B cell (primary cell): ENCODE data around the gene PRPF38B. TPM values are rescaled to one million over a fixed set of nuclear protein-coding genes. Genes with fewer than 3 reads are reported as not detected.

Experiments
- ATAC-seq: fragments of 200-7000 bp; cut with Tn5 transposase; one replicate; pipeline ENCODE4 v1.10.0; 2021; ENCODE audit warnings: low read depth, mild to moderate bottlenecking, moderate number of reproducible peaks, moderate library complexity
- CTCF ChIA-PET: fragments of 350-600 bp; sonication (Branson Sonifier 250); formaldehyde crosslinking; loops from one replicate; lab custom pipeline; 2021; ENCODE audit warnings: antibody characterized with exemption, inconsistent platforms; lab: Charles Lee
- POLR2A ChIA-PET: fragments of 350-600 bp; sonication (Branson Sonifier 250); formaldehyde crosslinking; loops from one replicate; lab custom pipeline; 2021; ENCODE audit warnings: antibody characterized with exemption; lab: Charles Lee
- DNase-seq: peaks from one replicate; pipeline ENCODE4 v3.0.0; 2013
- H2AFZ ChIP-seq: 2 replicates; pipeline ENCODE4 v1.6.1; 2012; ENCODE audit warnings: mild to moderate bottlenecking, low read depth, low read length; ENCODE audit not compliant: insufficient read depth, poor library complexity, severe bottlenecking
- H3K27ac ChIP-seq, 2 donors: 1 replicate in 1 of 2; 2 replicates in 1 of 2; pipeline ENCODE4 v1.5.1; 2012 to 2013; ENCODE audit warnings: low read length in 2 of 2, mild to moderate bottlenecking in 2 of 2, moderate library complexity in 1 of 2
- H3K27me3 ChIP-seq, 4 experiments: fragments of 200-600 bp in 1 of 4; sonication (generic) in 1 of 4; replicated peaks in 1 of 4; 1 replicate in 2 of 4; 2 replicates in 2 of 4; pipeline versions ENCODE4 v1.6.1 to v1.7.0; 2013 to 2016; ENCODE audit warnings: low read length in 3 of 4, mild to moderate bottlenecking in 2 of 4, mixed read lengths in 1 of 4, moderate library complexity in 1 of 4; ENCODE audit not compliant: insufficient read depth in 4 of 4, control insufficient read depth in 3 of 4; ENCODE audit errors: control extremely low read depth in 1 of 4
- H3K36me3 ChIP-seq, 2 experiments: replicated peaks in 1 of 2; 1 replicate in 1 of 2; 2 replicates in 1 of 2; pipeline versions ENCODE4 v1.6.1 to v1.7.1; 2013; ENCODE audit warnings: low read length in 1 of 2; ENCODE audit not compliant: insufficient read depth in 2 of 2, control insufficient read depth in 1 of 2; ENCODE audit errors: control extremely low read depth in 1 of 2, extremely low read depth in 1 of 2
- H3K4me1 ChIP-seq, 2 donors: fragments of 200-600 bp in 1 of 2; sonication (generic) in 1 of 2; 1 replicate in 1 of 2; 2 replicates in 1 of 2; pipeline versions ENCODE4 v1.5.1 to v1.6.1; 2013 to 2017; ENCODE audit warnings: low read length in 2 of 2; ENCODE audit not compliant: control insufficient read depth in 2 of 2, insufficient read depth in 2 of 2
- H3K4me2 ChIP-seq: replicated peaks from 2 replicates; pipeline ENCODE3; 2012; ENCODE audit warnings: mild to moderate bottlenecking, low read depth, low read length; ENCODE audit not compliant: poor library complexity, severe bottlenecking
- H3K4me3 ChIP-seq, 5 experiments: fragments of 200-600 bp in 1 of 5; sonication (generic) in 1 of 5; 1 replicate in 3 of 5; 2 replicates in 2 of 5; pipeline versions ENCODE4 v1.5.1 to v1.7.0; 2011 to 2016; ENCODE audit warnings: low read length in 4 of 5, mild to moderate bottlenecking in 4 of 5, low read depth in 2 of 5, control low read depth in 1 of 5, moderate library complexity in 1 of 5; ENCODE audit not compliant: insufficient read depth in 1 of 5; ENCODE audit errors: control extremely low read depth in 1 of 5, extremely low read depth in 1 of 5
- H3K79me2 ChIP-seq: fragments of 200-600 bp; sonication (generic); one replicate; pipeline ENCODE4 v1.6.0; 2016; ENCODE audit warnings: low read length; ENCODE audit not compliant: control insufficient read depth, insufficient read depth
- H3K9ac ChIP-seq: fragments of 200-600 bp; sonication (generic); 2 replicates; pipeline ENCODE4 v1.6.1; 2017; ENCODE audit warnings: mild to moderate bottlenecking, low read length, moderate library complexity
- H3K9me3 ChIP-seq, 3 donors: one replicate each; pipeline versions ENCODE4 v1.6.1 to v1.7.1; 2013; ENCODE audit warnings: low read length in 2 of 3; ENCODE audit not compliant: control insufficient read depth in 2 of 3, insufficient read depth in 1 of 3; ENCODE audit errors: control extremely low read depth in 1 of 3
- H4K20me1 ChIP-seq: 2 replicates; pipeline ENCODE4 v1.6.0; 2012; ENCODE audit warnings: mild to moderate bottlenecking, low read length; ENCODE audit not compliant: insufficient read depth, control insufficient read depth, poor library complexity, severe bottlenecking
- H3K27ac Mint-ChIP-seq: one replicate; pipeline ENCODE4 v1.8.0; 2021; ENCODE audit warnings: mixed read lengths
- H3K27me3 Mint-ChIP-seq: one replicate; pipeline ENCODE4 v1.8.0; 2021; ENCODE audit warnings: mixed read lengths
- H3K4me1 Mint-ChIP-seq: one replicate; pipeline ENCODE4 v1.8.0; 2021; ENCODE audit warnings: mixed read lengths
- H3K4me3 Mint-ChIP-seq: one replicate; pipeline ENCODE4 v1.8.0; 2021; ENCODE audit warnings: mixed read lengths
- H3K9me3 Mint-ChIP-seq: one replicate; pipeline ENCODE4 v1.8.0; 2022; ENCODE audit warnings: mixed read lengths; ENCODE audit not compliant: insufficient read depth
- CTCF ChIP-seq: fragments of 200-600 bp; IDR thresholded peaks from one replicate; pipeline ENCODE4 v1.8.0; 2022; ENCODE audit warnings: antibody characterized with exemption, mild to moderate bottlenecking
- WGBS: methylation state at CpG from one replicate; pipeline ENCODE4 v1.1.5; 2013; ENCODE audit warnings: missing lambda C conversion rate; ENCODE audit not compliant: insufficient coverage; 5-methylcytosine and 5-hydroxymethylcytosine counted together
- intact Hi-C: fragments of 100-400 bp; cut with micrococcal nuclease; formaldehyde crosslinking; loops from one replicate; pipeline ENCODE4 v1.10.0; 2022
- polyA plus RNA-seq: library from polyadenylated mRNA; depleted of rRNA; stranded (reverse); fragments of >200 nt; gene quantifications from 2 replicates; pipeline ENCODE4 v1.2.3, GENCODE V29; 2012
- total RNA-seq, 2 donors: library from RNA; stranded (reverse); fragments of 120-200 nt in 1 of 2; gene quantifications; 1 replicate in 1 of 2; 2 replicates in 1 of 2; pipeline versions ENCODE4 v1.2.3 to v1.2.4, GENCODE V29; 2013 to 2022

PRPF38B gene
- total and polyA plus RNA-seq, 2 donors (not counting 1 experiment from before 2014, with no cell fraction given), result 48.7 to 114 TPM

DNA sequence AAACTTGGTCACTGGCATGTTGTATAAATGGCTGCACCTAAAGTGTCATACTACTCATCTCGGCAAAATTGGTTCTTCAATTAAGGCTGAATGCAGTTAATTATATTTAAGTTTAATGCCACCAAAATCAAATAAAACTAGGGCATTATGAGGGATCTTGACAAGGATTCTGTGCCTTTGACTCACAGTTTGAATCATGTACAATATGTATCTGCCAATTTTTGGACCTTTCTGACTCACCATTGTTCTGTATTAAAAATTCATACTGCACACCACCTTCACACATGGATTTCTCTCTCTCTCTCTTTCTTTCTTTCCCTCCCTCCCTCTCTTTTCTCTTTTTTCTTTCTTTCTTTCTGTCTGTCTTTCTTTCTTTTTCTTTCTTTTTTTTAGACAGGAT, 40.3 kb downstream of the PRPF38B start:
- no peaks in the 10 kb centered on the region for H3K4me1 Mint-ChIP-seq

More for the DNA sequence above, 40.3 kb downstream of the PRPF38B start:
- no peaks in the 10 kb centered on the region for H3K79me2 ChIP-seq
- no peak for ATAC-seq
- CTCF ChIA-PET, result no interaction called here
- no peak overlapping the region for H3K9ac ChIP-seq
- no peaks in the 10 kb centered on the region for H3K36me3 ChIP-seq
- no peak overlapping the region for H3K27ac ChIP-seq
- no peak for DNase-seq
- no peaks in the 10 kb centered on the region for H3K27me3 ChIP-seq
- no peak for TF ChIP-seq CTCF
- H3K27ac Mint-ChIP-seq, result no peak overlapping the region
- H3K4me2 ChIP-seq, result no peak overlapping the region
- intact Hi-C loops, result no loop called here
- H3K4me3 Mint-ChIP-seq, result no peak overlapping the region
- no peaks in the 10 kb centered on the region for H4K20me1 ChIP-seq
- no peaks in the 10 kb centered on the region for H3K9me3 Mint-ChIP-seq
- peaks cover 23% of the 10 kb centered on the region for H3K27me3 Mint-ChIP-seq
- no peak overlapping the region for H3K4me3 ChIP-seq
- no peak overlapping the region for H2AFZ ChIP-seq
- H3K9me3 ChIP-seq, result no peaks in the 10 kb centered on the region
- POLR2A ChIA-PET, result no interaction called here
- no CpG with 5 or more reads among the region's 1 CpG for WGBS
- H3K4me1 ChIP-seq, result no peaks in the 10 kb centered on the region
